Measurements from ENCODE around the gene OPRL1. TPM values are rescaled to one million over a fixed set of nuclear protein-coding genes. Genes with fewer than 3 reads are reported as not detected.
"Not testable (repeated sequence)": the region's sequence is repeated elsewhere in the genome, so short reads cannot be mapped to it uniquely, and the experiment has no call there.

Gene OPRL1
- total RNA-seq, 1 experiment from 2014 or later, result 0.51 TPM

- no peak for DNase-seq (ENCODE audit: low read depth)
Observed at GRCh38 chr20:64115171-64115911, 35.5 kb downstream of the OPRL1 start.

GRCh38 chr20:64116016-64116415, 36.1 kb downstream of the OPRL1 start:
- DNase-seq (ENCODE audit: low read depth), result no peak

GRCh38 chr20:64116541-64117431, 36.9 kb downstream of the OPRL1 start:
- DNase-seq (ENCODE audit: low read depth), result no peak

GRCh38 chr20:64117432-64117777, 37.5 kb downstream of the OPRL1 start:
- DNase-seq (ENCODE audit: low read depth), result not testable (repeated sequence)

GRCh38 chr20:64119301-64119680, 39.4 kb downstream of the OPRL1 start:
- no peak for DNase-seq (ENCODE audit: low read depth)

- no peak for DNase-seq (ENCODE audit: low read depth)
Observed at GRCh38 chr20:64119681-64120341, 39.9 kb downstream of the OPRL1 start.

- DNase-seq (ENCODE audit: low read depth), result no peak
Observed at GRCh38 chr20:64121586-64121985, 41.7 kb downstream of the OPRL1 start.

GRCh38 chr20:64122927-64123326, 43.0 kb downstream of the OPRL1 start:
- not testable (repeated sequence) for DNase-seq (ENCODE audit: low read depth)

GRCh38 chr20:64123517-64123916, 43.6 kb downstream of the OPRL1 start:
- not testable (repeated sequence) for DNase-seq (ENCODE audit: low read depth)

- no peak for DNase-seq (ENCODE audit: low read depth)
Observed at GRCh38 chr20:64129146-64129782, 49.4 kb downstream of the OPRL1 start.

GRCh38 chr20:64130271-64130670, 50.4 kb downstream of the OPRL1 start:
- DNase-seq (ENCODE audit: low read depth), result no peak

- no peak for DNase-seq (ENCODE audit: low read depth)
Observed at GRCh38 chr20:64130876-64131275, 51.0 kb downstream of the OPRL1 start.

- no peak for DNase-seq (ENCODE audit: low read depth)
Observed at GRCh38 chr20:64131406-64131805, 51.5 kb downstream of the OPRL1 start.

GRCh38 chr20:64133951-64134407, 54.1 kb downstream of the OPRL1 start:
- no peak for DNase-seq (ENCODE audit: low read depth)

GRCh38 chr20:64134744-64135143, 54.9 kb downstream of the OPRL1 start:
- DNase-seq (ENCODE audit: low read depth), result not testable (repeated sequence)

- DNase-seq (ENCODE audit: low read depth), result no peak
Observed at GRCh38 chr20:64136004-64136710, 56.3 kb downstream of the OPRL1 start.

GRCh38 chr20:64137598-64138031, 57.7 kb downstream of the OPRL1 start:
- DNase-seq (ENCODE audit: low read depth), result no peak

- no peak for DNase-seq (ENCODE audit: low read depth)
Observed at GRCh38 chr20:64138276-64138815, 58.5 kb downstream of the OPRL1 start.

GRCh38 chr20:64139199-64140060, 59.5 kb downstream of the OPRL1 start:
- DNase-seq (ENCODE audit: low read depth), result no peak

Data from Daoy (cell line).